Endothelial cell of umbilical vein (primary cell): ENCODE data around the gene KCNMA1. TPM values are rescaled to one million over a fixed set of nuclear protein-coding genes. Genes with fewer than 3 reads are reported as not detected.

Experiments used
- BruUV-seq: library from RNA; stranded (reverse); fragments of 400-500 nt; replicated peaks from 2 replicates; lab custom pipeline; 2021; lab: Mats Ljungman, UMichigan
- CTCF ChIA-PET: fragments of 300-600, 350-600 bp; sonication (Branson Sonifier 250); formaldehyde crosslinking; loops from one replicate; lab custom pipeline; 2021; ENCODE audit warnings: antibody characterized with exemption, inconsistent platforms; lab: Charles Lee
- POLR2A ChIA-PET: fragments of 300-600, 350-600 bp; sonication (Branson Sonifier 250); formaldehyde crosslinking; loops from one replicate; lab custom pipeline; 2021; ENCODE audit warnings: antibody characterized with exemption, inconsistent platforms; lab: Charles Lee
- DNase-seq: peaks from one replicate; pipeline ENCODE4 v3.0.0-alpha.2; 2011; ENCODE audit warnings: low read depth, low spot score
- FAIRE-seq: peaks from 2 replicates; lab custom pipeline; 2011; peaks lifted over from hg19 to GRCh38; lab: Jason Lieb, UNC
- H2AFZ ChIP-seq: 2 replicates; pipeline ENCODE4 v1.6.0; 2012; ENCODE audit warnings: low read depth, low read length, control low read depth, inconsistent platforms
- H3K27ac ChIP-seq: 2 replicates; pipeline ENCODE4 v1.5.1; 2011; ENCODE audit warnings: low read depth, mild to moderate bottlenecking, control low read depth, low read length, moderate library complexity; ENCODE audit not compliant: insufficient read depth
- H3K27me3 ChIP-seq, 2 experiments: 2 replicates each; pipeline versions ENCODE4 v1.6.0 to v1.6.1; 2011; ENCODE audit warnings: low read length in 2 of 2, mixed read lengths in 1 of 2; ENCODE audit not compliant: control insufficient read depth in 2 of 2, insufficient read depth in 2 of 2
- H3K36me3 ChIP-seq, 2 experiments: 2 replicates in 1 of 2; 3 replicates in 1 of 2; pipeline ENCODE4 v1.5.1; 2011; ENCODE audit warnings: low read length in 2 of 2, mild to moderate bottlenecking in 1 of 2, moderate library complexity in 1 of 2; ENCODE audit not compliant: control insufficient read depth in 2 of 2, insufficient read depth in 2 of 2; ENCODE audit errors: extremely low read depth in 1 of 2
- H3K4me1 ChIP-seq: 3 replicates; pipeline ENCODE4 v1.5.1; 2011; ENCODE audit warnings: mild to moderate bottlenecking, low read length; ENCODE audit not compliant: control insufficient read depth, insufficient read depth; ENCODE audit errors: extremely low read depth
- H3K4me2 ChIP-seq: 2 replicates; pipeline ENCODE4 v1.6.1; 2011; ENCODE audit warnings: low read length, control low read depth, mixed read lengths; ENCODE audit not compliant: insufficient read depth
- H3K4me3 ChIP-seq, 3 experiments: fragments of 200-600 bp in 1 of 3; sonication (generic), shearing (Covaris generic) in 1 of 3; replicated peaks in 1 of 3; 2 replicates each; pipeline ENCODE4 v1.5.1; 2011 to 2016; ENCODE audit warnings: control low read depth in 3 of 3, low read length in 3 of 3, mild to moderate bottlenecking in 2 of 3, inconsistent platforms in 1 of 3, low read depth in 1 of 3, moderate library complexity in 1 of 3; ENCODE audit not compliant: insufficient read depth in 1 of 3
- H3K79me2 ChIP-seq: 2 replicates; pipeline ENCODE4 v1.6.0; 2012; ENCODE audit warnings: low read length, inconsistent platforms; ENCODE audit not compliant: control insufficient read depth, insufficient read depth
- H3K9ac ChIP-seq: replicated peaks from 2 replicates; pipeline ENCODE3; 2011; ENCODE audit warnings: low read length, control low read depth; ENCODE audit not compliant: insufficient read depth; ENCODE audit errors: extremely low read depth
- H3K9me1 ChIP-seq: replicated peaks from 3 replicates; pipeline ENCODE4 v1.6.0; 2011; ENCODE audit warnings: mild to moderate bottlenecking, low read length; ENCODE audit not compliant: control insufficient read depth, insufficient read depth; ENCODE audit errors: extremely low read depth
- H3K9me3 ChIP-seq: replicated peaks from 2 replicates; pipeline ENCODE4 v1.5.1; 2012; ENCODE audit warnings: low read length, inconsistent platforms; ENCODE audit not compliant: control insufficient read depth, insufficient read depth
- H4K20me1 ChIP-seq: replicated peaks from 2 replicates; pipeline ENCODE3; 2011; ENCODE audit warnings: mild to moderate bottlenecking, low read length; ENCODE audit not compliant: control insufficient read depth, insufficient read depth; ENCODE audit errors: extremely low read depth
- CTCF ChIP-seq, 2 donors: IDR thresholded peaks; 1 replicate in 1 of 2; 2 replicates in 1 of 2; pipeline ENCODE4 v1.5.1; 2011; ENCODE audit warnings: low read length in 2 of 2, mild to moderate bottlenecking in 2 of 2, moderate library complexity in 2 of 2, control low read depth in 1 of 2, inconsistent platforms in 1 of 2, low read depth in 1 of 2; ENCODE audit not compliant: insufficient read depth in 1 of 2; ENCODE audit errors: extremely low read depth in 1 of 2
- EZH2 ChIP-seq: IDR thresholded peaks from 2 replicates; pipeline ENCODE4 v1.6.1; 2012; ENCODE audit warnings: borderline replicate concordance, low read depth, mild to moderate bottlenecking, moderate library complexity, low read length, inconsistent platforms; ENCODE audit not compliant: severe bottlenecking
- FOS ChIP-seq: IDR thresholded peaks from 2 replicates; pipeline ENCODE4 v1.6.1; 2011; ENCODE audit warnings: mild to moderate bottlenecking, low read length, moderate library complexity, borderline replicate concordance; ENCODE audit not compliant: insufficient read depth
- JUN ChIP-seq: IDR thresholded peaks from 2 replicates; pipeline ENCODE4 v1.6.1; 2011; ENCODE audit warnings: borderline replicate concordance, low read depth; ENCODE audit not compliant: insufficient read length, insufficient read depth
- MAX ChIP-seq: IDR thresholded peaks from 2 replicates; pipeline ENCODE4 v1.6.1; 2011; ENCODE audit not compliant: insufficient read depth, insufficient read length
- MYC ChIP-seq: IDR thresholded peaks from one replicate; pipeline ENCODE4 v1.6.1; 2011; ENCODE audit warnings: mild to moderate bottlenecking, low read depth, low read length
- POLR2A ChIP-seq: IDR thresholded peaks from 2 replicates; pipeline ENCODE4 v1.6.1; 2012; ENCODE audit warnings: low read depth, mild to moderate bottlenecking, control low read depth, low read length
- POLR2AphosphoS5 ChIP-seq: IDR thresholded peaks from 2 replicates; pipeline ENCODE4 v1.6.1; 2012; ENCODE audit warnings: low read depth, mild to moderate bottlenecking, control low read depth, low read length, moderate library complexity; ENCODE audit not compliant: insufficient read depth
- dilution Hi-C: fragments of 300-500 bp; cut with MboI; formaldehyde crosslinking; loops from one replicate; pipeline ENCODE4 v1.15.0; 2019; ENCODE audit warnings: low sequenced_read_pairs; ENCODE audit not compliant: extremely low pct_ligation_motif_present
- intact Hi-C: fragments of 100-400 bp; cut with micrococcal nuclease; formaldehyde crosslinking; loops from one replicate; pipeline ENCODE4 v1.10.0; 2022
- polyA plus RNA-seq, 4 experiments: library from polyadenylated mRNA; depleted of rRNA in 3 of 4; stranded (reverse) in 3 of 4; unstranded in 1 of 4; fragments of >200 nt; gene quantifications; 2 replicates each; pipeline versions ENCODE4 v1.2.1 to v1.2.3, GENCODE V29; 2011 to 2012; ENCODE audit warnings: missing spikeins in 1 of 4
- total RNA-seq: library from RNA; stranded (reverse); gene quantifications from 2 replicates; pipeline ENCODE4 v1.2.3, GENCODE V29; 2021

Gene KCNMA1
- total and polyA plus RNA-seq, 2 donors (not counting 3 experiments of a cell fraction or from before 2014, with no cell fraction given), result 0.10 to 0.82 TPM

- Histone ChIP-seq H3K27me3 (no peaks in the 10 kb centered on the region), H3K9ac (no peak overlapping the region), H3K36me3 (no peaks in the 10 kb centered on the region), H3K4me3 (no peak overlapping the region), H4K20me1 (no peaks in the 10 kb centered on the region), H3K79me2 (no peaks in the 10 kb centered on the region), H3K4me2 (no peak overlapping the region), H3K9me1 (no peaks in the 10 kb centered on the region), H3K4me1 (no peaks in the 10 kb centered on the region), H2AFZ (no peak overlapping the region), H3K27ac (no peak overlapping the region), H3K9me3 (no peaks in the 10 kb centered on the region)
- DNase-seq (no peak), FAIRE-seq (no peak)
- BruUV-seq, result no TSS peak
- ChIA-PET CTCF (no interaction called here), POLR2A (no interaction called here)
- dilution Hi-C loops, result no loop called here
- intact Hi-C loops, result no loop called here
- TF ChIP-seq POLR2A, result no peak
- no peak for TF ChIP-seq EZH2
- TF ChIP-seq CTCF (IDR thresholded peaks at IDR 0.05; ENCODE audit: extremely low read depth in 1 of 2, insufficient read depth in 1 of 2, low read depth in 1 of 2, low read length in 2 of 2), result no peak
Observed at GRCh38 chr10:77304192-77304591, 333.4 kb downstream of the KCNMA1 start.

GRCh38 chr10:77301305-77301730 lies 336.3 kb downstream of the KCNMA1 start:
- Histone ChIP-seq H3K27me3 (no peaks in the 10 kb centered on the region), H3K36me3 (no peaks in the 10 kb centered on the region), H3K9me1 (no peaks in the 10 kb centered on the region), H3K27ac (no peak overlapping the region), H3K9ac (no peak overlapping the region), H3K4me1 (no peaks in the 10 kb centered on the region), H3K79me2 (no peaks in the 10 kb centered on the region), H2AFZ (no peak overlapping the region), H3K4me3 (no peak overlapping the region), H3K9me3 (no peaks in the 10 kb centered on the region), H4K20me1 (no peaks in the 10 kb centered on the region), H3K4me2 (no peak overlapping the region)
- dilution Hi-C loops, result no loop called here
- no TSS peak for BruUV-seq
- DNase-seq (peak; percentile 30), FAIRE-seq (no peak)
- TF ChIP-seq FOS, result peak; percentile 42
- no peak for TF ChIP-seq MAX
- no peak for TF ChIP-seq JUN
- TF ChIP-seq CTCF (IDR thresholded peaks at IDR 0.05; ENCODE audit: extremely low read depth in 1 of 2, insufficient read depth in 1 of 2, low read depth in 1 of 2, low read length in 2 of 2), result no peak
- no peak for TF ChIP-seq POLR2AphosphoS5
- no peak for TF ChIP-seq MYC
- no peak for TF ChIP-seq POLR2A
- CTCF ChIA-PET, result interaction anchor here (0.7 kb wide), 1 partner anchor 23 kb away, joined by 3 read pairs; no protein-coding TSS in a partner anchor
- intact Hi-C loops, result no loop called here
- POLR2A ChIA-PET, result no interaction called here
